CD8-positive, alpha-beta memory T cell (primary cell): ENCODE data around the gene MINK1. TPM values are rescaled to one million over a fixed set of nuclear protein-coding genes. Genes with fewer than 3 reads are reported as not detected.

ENCODE experiments used
- CTCF ChIA-PET: fragments of 350-600 bp; sonication (Branson Sonifier 250); formaldehyde crosslinking; loops from one replicate; lab custom pipeline; 2021; ENCODE audit warnings: antibody characterized with exemption; lab: Charles Lee
- POLR2A ChIA-PET: fragments of 350-600 bp; sonication (Branson Sonifier 250); formaldehyde crosslinking; loops from one replicate; lab custom pipeline; 2021; ENCODE audit warnings: antibody characterized with exemption; lab: Charles Lee
- DNase-seq, 5 donors: peaks; one replicate each; pipeline versions ENCODE4 v3.0.0 to v3.0.0-alpha.2; 2020 to 2022; ENCODE audit warnings: mixed read lengths in 1 of 5
- H3K27ac ChIP-seq: one replicate; pipeline ENCODE4 v1.7.0; 2013; ENCODE audit warnings: low read depth, mild to moderate bottlenecking, low read length, moderate library complexity
- H3K27me3 ChIP-seq: 2 replicates; pipeline ENCODE4 v1.7.0; 2013; ENCODE audit warnings: low read length, mild to moderate bottlenecking; ENCODE audit not compliant: insufficient read depth, poor library complexity, severe bottlenecking
- H3K36me3 ChIP-seq: 2 replicates; pipeline ENCODE4 v1.7.0; 2013; ENCODE audit warnings: mild to moderate bottlenecking, low read length, moderate library complexity; ENCODE audit not compliant: insufficient read depth
- H3K4me1 ChIP-seq: 2 replicates; pipeline ENCODE4 v1.7.0; 2013; ENCODE audit warnings: mild to moderate bottlenecking, low read length, moderate library complexity; ENCODE audit not compliant: insufficient read depth
- H3K4me3 ChIP-seq: 2 replicates; pipeline ENCODE4 v1.7.0; 2013; ENCODE audit warnings: mild to moderate bottlenecking, low read length
- H3K9me3 ChIP-seq: 2 replicates; pipeline ENCODE4 v1.7.0; 2013; ENCODE audit warnings: mild to moderate bottlenecking, low read length
- H3K27ac Mint-ChIP-seq, 8 donors: one replicate each; pipeline ENCODE4 v1.8.0; 2020 to 2021; ENCODE audit warnings: mixed read lengths in 8 of 8, mild to moderate bottlenecking in 6 of 8, inconsistent platforms in 3 of 8, moderate library complexity in 3 of 8
- H3K27me3 Mint-ChIP-seq, 2 donors: one replicate each; pipeline ENCODE4 v1.8.0; 2020 to 2021; ENCODE audit warnings: mixed read lengths in 2 of 2, mild to moderate bottlenecking in 1 of 2, moderate library complexity in 1 of 2
- H3K36me3 Mint-ChIP-seq, 3 donors: one replicate each; pipeline ENCODE4 v1.8.0; 2020 to 2021; ENCODE audit warnings: mixed read lengths in 3 of 3, inconsistent platforms in 1 of 3, mild to moderate bottlenecking in 1 of 3
- H3K4me1 Mint-ChIP-seq, 3 donors: one replicate each; pipeline ENCODE4 v1.8.0; 2020 to 2021; ENCODE audit warnings: mixed read lengths in 3 of 3, inconsistent platforms in 1 of 3, mild to moderate bottlenecking in 1 of 3
- H3K4me3 Mint-ChIP-seq, 7 donors: one replicate each; pipeline ENCODE4 v1.8.0; 2020 to 2021; ENCODE audit warnings: mixed read lengths in 7 of 7, mild to moderate bottlenecking in 6 of 7, moderate library complexity in 4 of 7, inconsistent platforms in 2 of 7
- H3K9me3 Mint-ChIP-seq, 5 donors: one replicate each; pipeline ENCODE4 v1.8.0; 2020 to 2022; ENCODE audit warnings: mixed read lengths in 5 of 5, mild to moderate bottlenecking in 3 of 5, moderate library complexity in 2 of 5, inconsistent platforms in 1 of 5
- polyA plus RNA-seq: library from polyadenylated mRNA; unstranded; fragments of 300-500 nt; fragmentation: Illumina TruSeq; gene quantifications from one replicate; pipeline ENCODE4 v1.2.3, GENCODE V29; 2021
- total RNA-seq, 2 experiments: library from RNA; stranded (reverse); gene quantifications; one replicate each; pipeline ENCODE4 v1.2.3, GENCODE V29; 2021

MINK1 gene
- total and polyA plus RNA-seq, 3 experiments from 2014 or later = 30.5 to 58.6 (median 58.6) TPM

DNA sequence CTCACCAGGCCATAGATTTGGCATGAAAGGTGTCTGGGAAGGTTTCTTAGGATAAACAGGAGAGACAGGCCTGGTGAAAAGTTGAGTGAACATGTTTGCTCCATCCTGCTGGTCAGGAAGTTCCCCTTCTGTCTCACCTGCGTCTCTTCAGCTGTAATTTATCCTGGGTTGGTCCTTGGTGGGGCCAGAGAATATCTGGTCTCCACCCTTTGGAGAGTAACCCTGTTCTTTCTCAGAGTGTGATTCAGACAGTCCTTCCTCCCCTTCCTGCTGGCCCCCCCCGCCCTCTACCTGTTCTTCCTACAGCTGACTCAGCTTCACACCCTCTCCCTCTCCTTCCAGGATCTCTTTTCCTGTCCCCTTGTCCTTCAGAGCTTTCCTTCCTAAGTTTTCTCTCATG lies 17.1 kb downstream of the MINK1 start:
- Histone ChIP-seq H3K4me1 (peaks cover 6% of the 10 kb centered on the region), H3K36me3 (peaks cover 12% of the 10 kb centered on the region), H3K9me3 (no peaks in the 10 kb centered on the region), H3K27ac (no peak overlapping the region), H3K27me3 (no peaks in the 10 kb centered on the region), H3K4me3 (no peak overlapping the region)
- H3K27ac Mint-ChIP-seq = peak overlapping the region in 3 of 8 donors; percentile 5 to 79 (median 50)
- peaks cover 41 to 77% (median 74%) of the 10 kb centered on the region in 3 donors for H3K4me1 Mint-ChIP-seq
- ChIA-PET CTCF (no interaction called here), POLR2A (no interaction called here)
- peaks cover 0 to 12% (median 5%) of the 10 kb centered on the region in 5 donors for H3K9me3 Mint-ChIP-seq
- H3K36me3 Mint-ChIP-seq = peaks cover 0 to 42% (median 18%) of the 10 kb centered on the region in 3 donors
- H3K27me3 Mint-ChIP-seq = peaks cover 0 to 6% of the 10 kb centered on the region in 2 donors
- H3K4me3 Mint-ChIP-seq = no peak overlapping the region
- DNase-seq = no peak

DNA sequence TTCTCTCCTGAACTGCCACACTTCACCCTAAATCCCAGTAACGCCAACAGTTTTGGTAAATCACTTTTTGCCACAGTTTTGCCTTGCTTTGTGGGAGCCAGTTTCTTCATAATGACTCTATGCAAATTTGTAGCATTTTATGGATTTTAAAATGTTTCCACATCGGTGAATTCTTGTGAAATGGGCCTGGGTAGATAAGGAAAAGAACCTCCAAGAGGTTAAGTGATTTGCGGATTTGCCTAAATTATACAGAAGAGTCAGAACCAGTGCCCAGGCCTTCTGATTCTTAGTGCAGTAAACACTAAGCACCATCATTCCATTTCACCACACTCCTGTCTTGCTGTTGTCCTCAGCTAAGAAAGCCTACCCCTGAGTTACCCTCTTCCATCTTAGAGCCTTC lies 17.9 kb downstream of the MINK1 start:
- ChIA-PET POLR2A (no interaction called here), CTCF (no interaction called here)
- Histone ChIP-seq H3K4me3 (no peak overlapping the region), H3K27me3 (no peaks in the 10 kb centered on the region), H3K9me3 (no peaks in the 10 kb centered on the region), H3K36me3 (peaks cover 12% of the 10 kb centered on the region), H3K4me1 (peaks cover 6% of the 10 kb centered on the region), H3K27ac (no peak overlapping the region)
- H3K4me3 Mint-ChIP-seq = no peak overlapping the region
- peak overlapping the region in 2 of 8 donors; percentile 25 to 79 for H3K27ac Mint-ChIP-seq
- H3K27me3 Mint-ChIP-seq = peaks cover 0 to 6% of the 10 kb centered on the region in 2 donors
- peaks cover 0 to 39% (median 17%) of the 10 kb centered on the region in 3 donors for H3K36me3 Mint-ChIP-seq
- H3K4me1 Mint-ChIP-seq = peaks cover 39 to 73% (median 68%) of the 10 kb centered on the region in 3 donors
- peaks cover 0 to 12% (median 5%) of the 10 kb centered on the region in 5 donors for H3K9me3 Mint-ChIP-seq
- no peak for DNase-seq

DNA sequence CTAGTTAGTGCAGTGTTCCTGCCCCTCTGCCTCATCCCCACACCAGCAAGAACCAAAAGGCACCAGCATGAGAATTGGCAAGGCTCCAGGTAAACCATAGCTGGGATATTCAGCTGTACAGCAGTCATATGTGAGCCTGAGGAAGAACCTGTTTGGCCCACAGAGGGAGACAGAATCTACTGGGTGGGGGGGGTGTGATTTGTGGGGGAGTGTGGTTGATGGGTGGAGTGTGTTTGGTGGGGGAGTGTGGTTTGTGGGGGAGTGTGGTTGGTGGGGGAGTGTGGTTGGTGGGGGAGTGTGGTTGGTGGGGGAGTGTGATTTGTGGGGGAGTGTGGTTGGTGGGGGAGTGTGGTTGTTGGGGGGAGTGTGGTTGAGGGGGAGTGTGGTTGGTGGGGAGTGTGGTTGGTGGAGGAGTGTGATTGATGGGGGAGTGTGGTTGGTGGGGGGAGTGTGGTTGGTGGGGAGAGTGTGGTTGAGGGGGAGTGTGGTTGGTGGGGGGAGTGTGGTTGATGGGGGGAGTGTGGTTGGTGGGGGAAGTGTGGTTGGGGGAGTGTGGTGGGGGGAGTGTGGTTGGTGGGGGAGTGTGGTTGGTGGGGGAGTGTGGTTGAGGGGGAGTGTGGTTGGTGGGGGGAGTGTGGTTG lies 19.5 kb downstream of the MINK1 start:
- Mint-ChIP-seq H3K27me3 (peaks cover 0 to 6% of the 10 kb centered on the region in 2 donors), H3K4me3 (peak overlapping the region in 6 of 7 donors; percentile 29 to 85 (median 48)), H3K27ac (peak overlapping the region; percentile 30 to 93 (median 82)), H3K36me3 (peaks cover 0 to 41% (median 15%) of the 10 kb centered on the region in 3 donors), H3K4me1 (peaks cover 45 to 73% (median 69%) of the 10 kb centered on the region in 3 donors), H3K9me3 (peaks cover 0 to 12% (median 5%) of the 10 kb centered on the region in 5 donors)
- Histone ChIP-seq H3K27me3 (no peaks in the 10 kb centered on the region), H3K27ac (no peak overlapping the region), H3K4me1 (peaks cover 6% of the 10 kb centered on the region), H3K4me3 (no peak overlapping the region), H3K9me3 (no peaks in the 10 kb centered on the region), H3K36me3 (peaks cover 9% of the 10 kb centered on the region)
- CTCF ChIA-PET = interaction anchor here (1.1 kb wide), 1 partner anchor 63 kb away, joined by 5 read pairs; no protein-coding TSS in a partner anchor
- POLR2A ChIA-PET = interaction anchor here (1.5 kb wide), 1 partner anchor 19 kb away, joined by 3 read pairs; no protein-coding TSS in a partner anchor
- DNase-seq = peak; percentile 25 to 66 (median 44)

DNA sequence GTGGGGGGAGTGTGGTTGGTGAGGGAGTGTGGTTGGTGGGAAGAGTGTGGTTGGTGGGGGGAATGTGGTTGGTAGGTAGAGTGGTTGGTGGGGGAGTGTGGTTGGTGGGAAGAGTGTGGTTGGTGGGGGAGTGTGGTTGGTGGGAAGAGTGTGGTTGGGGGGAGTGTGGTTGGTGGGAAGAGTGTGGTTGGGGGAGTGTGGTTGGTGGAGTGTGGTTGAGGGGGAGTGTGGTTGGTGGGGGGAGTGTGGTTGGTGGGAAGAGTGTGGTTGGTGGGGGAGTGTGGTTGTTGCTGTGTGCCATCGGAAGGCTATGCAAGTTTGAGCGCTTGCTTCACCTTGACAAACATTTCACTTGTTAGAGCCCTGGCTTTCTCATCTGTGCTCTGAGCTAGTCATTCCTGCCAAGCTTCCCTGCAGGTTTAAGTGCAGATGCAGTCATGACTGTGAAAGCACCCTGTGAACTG lies 20.1 kb downstream of the MINK1 start:
- peak overlapping the region in 5 of 7 donors; percentile 20 to 76 (median 32) for H3K4me3 Mint-ChIP-seq
- Histone ChIP-seq H3K4me3 (no peak overlapping the region), H3K4me1 (peaks cover 6% of the 10 kb centered on the region), H3K27me3 (no peaks in the 10 kb centered on the region), H3K36me3 (peaks cover 9% of the 10 kb centered on the region), H3K9me3 (no peaks in the 10 kb centered on the region), H3K27ac (no peak overlapping the region)
- DNase-seq = peak; percentile 3 to 52 (median 29)
- peaks cover 0 to 40% (median 13%) of the 10 kb centered on the region in 3 donors for H3K36me3 Mint-ChIP-seq
- H3K27me3 Mint-ChIP-seq = peaks cover 0 to 6% of the 10 kb centered on the region in 2 donors
- POLR2A ChIA-PET = no interaction called here
- H3K4me1 Mint-ChIP-seq = peaks cover 45 to 72% (median 67%) of the 10 kb centered on the region in 3 donors
- CTCF ChIA-PET = no interaction called here
- H3K9me3 Mint-ChIP-seq = peaks cover 0 to 12% (median 5%) of the 10 kb centered on the region in 5 donors
- peak overlapping the region in 5 of 8 donors; percentile 4 to 83 (median 39) for H3K27ac Mint-ChIP-seq

- H3K4me1 Mint-ChIP-seq = peaks cover 47 to 71% (median 64%) of the 10 kb centered on the region in 3 donors
- H3K4me1 ChIP-seq = peaks cover 6% of the 10 kb centered on the region
- H3K27me3 ChIP-seq = no peaks in the 10 kb centered on the region
- DNase-seq = no peak
- no peaks in the 10 kb centered on the region for H3K9me3 ChIP-seq
- peaks cover 0 to 6% of the 10 kb centered on the region in 2 donors for H3K27me3 Mint-ChIP-seq
- H3K4me3 Mint-ChIP-seq = peak overlapping the region in 1 of 7 donors; percentile 37
- H3K27ac ChIP-seq = no peak overlapping the region
- ChIA-PET CTCF (interaction anchor here (1.1 kb wide), 1 partner anchor 64 kb away, joined by 4 read pairs; no protein-coding TSS in a partner anchor), POLR2A (no interaction called here)
- H3K4me3 ChIP-seq = no peak overlapping the region
- H3K27ac Mint-ChIP-seq = peak overlapping the region in 4 of 8 donors; percentile 4 to 71 (median 30)
- H3K36me3 Mint-ChIP-seq = peaks cover 0 to 40% (median 15%) of the 10 kb centered on the region in 3 donors
- H3K36me3 ChIP-seq = peaks cover 9% of the 10 kb centered on the region
- H3K9me3 Mint-ChIP-seq = peaks cover 0 to 12% (median 5%) of the 10 kb centered on the region in 5 donors
Observed at GRCh38 chr17:4854111-4854681, 21.1 kb downstream of the MINK1 start.

- no peak for DNase-seq
- H3K4me1 Mint-ChIP-seq = peaks cover 36 to 56% (median 46%) of the 10 kb centered on the region in 3 donors
- Histone ChIP-seq H3K4me1 (peaks cover 6% of the 10 kb centered on the region), H3K36me3 (peaks cover 6% of the 10 kb centered on the region), H3K9me3 (no peaks in the 10 kb centered on the region), H3K4me3 (no peak overlapping the region), H3K27me3 (no peaks in the 10 kb centered on the region), H3K27ac (no peak overlapping the region)
- peaks cover 0 to 12% (median 5%) of the 10 kb centered on the region in 5 donors for H3K9me3 Mint-ChIP-seq
- POLR2A ChIA-PET = interaction anchor here (0.6 kb wide), 1 partner anchor 11 kb away, joined by 3 read pairs; no protein-coding TSS in a partner anchor
- peaks cover 0 to 45% (median 14%) of the 10 kb centered on the region in 3 donors for H3K36me3 Mint-ChIP-seq
- H3K27me3 Mint-ChIP-seq = peaks cover 0 to 6% of the 10 kb centered on the region in 2 donors
- peak overlapping the region in 1 of 7 donors; percentile 35 for H3K4me3 Mint-ChIP-seq
- peak overlapping the region in 1 of 8 donors; percentile 79 for H3K27ac Mint-ChIP-seq
- CTCF ChIA-PET = no interaction called here
Observed at GRCh38 chr17:4856271-4856936, 23.3 kb downstream of the MINK1 start.

DNA sequence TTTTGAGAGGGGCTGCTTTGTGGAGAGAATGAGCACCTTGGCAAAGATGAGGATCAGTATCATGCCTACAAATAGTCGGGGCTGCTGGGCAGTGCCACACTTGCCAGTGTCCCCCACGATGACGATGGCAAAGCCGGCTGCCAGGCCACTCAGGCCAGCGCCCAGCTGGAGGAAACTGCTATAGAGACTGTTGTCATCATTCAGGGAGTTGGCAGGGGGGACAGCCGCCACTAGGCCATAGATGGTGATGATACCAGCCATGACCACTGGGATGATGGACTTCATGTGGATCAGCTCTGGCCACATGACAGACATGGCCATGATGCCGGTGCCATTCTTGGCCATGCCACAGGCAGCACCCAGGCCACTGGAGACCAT lies 23.8 kb downstream of the MINK1 start:
- H3K27ac ChIP-seq = no peak overlapping the region
- no peak overlapping the region for H3K4me3 ChIP-seq
- H3K9me3 ChIP-seq = no peaks in the 10 kb centered on the region
- Mint-ChIP-seq H3K4me3 (peak overlapping the region in 1 of 7 donors; percentile 35), H3K36me3 (peaks cover 0 to 47% (median 13%) of the 10 kb centered on the region in 3 donors), H3K27me3 (peaks cover 0 to 4% of the 10 kb centered on the region in 2 donors), H3K9me3 (peaks cover 0 to 12% (median 4%) of the 10 kb centered on the region in 5 donors), H3K27ac (no peak overlapping the region), H3K4me1 (peaks cover 36 to 54% (median 44%) of the 10 kb centered on the region in 3 donors)
- ChIA-PET CTCF (no interaction called here), POLR2A (no interaction called here)
- no peaks in the 10 kb centered on the region for H3K27me3 ChIP-seq
- DNase-seq = no peak
- peaks cover 6% of the 10 kb centered on the region for H3K36me3 ChIP-seq
- peaks cover 6% of the 10 kb centered on the region for H3K4me1 ChIP-seq
